GM13976 (cell line): ENCODE data around the gene CEP43.
A peak's percentile ranks its signal among the peaks of the same experiment; 100 is the strongest.
"Not testable (repeated sequence)": the region's sequence is repeated elsewhere in the genome, so short reads cannot be mapped to it uniquely, and the experiment has no call there.

ENCODE experiments used
- DNase-seq: peaks from one replicate; pipeline ENCODE4 v3.0.0; 2012; ENCODE audit warnings: low spot score
- CTCF ChIP-seq: IDR thresholded peaks from 2 replicates; pipeline ENCODE4 v1.5.1; 2012; ENCODE audit warnings: borderline replicate concordance, mild to moderate bottlenecking; ENCODE audit not compliant: insufficient read depth; ENCODE audit errors: extremely low read depth, missing control alignments, control extremely low read depth
- in situ Hi-C: fragments of 300-500 bp; cut with MboI; formaldehyde crosslinking; loops from one replicate; pipeline ENCODE4 v1.12.0; 2022; ENCODE audit warnings: low sequenced_read_pairs, mixed read lengths, inconsistent platforms; ENCODE audit not compliant: unreplicated experiment

CEP43 gene

GRCh38 chr6:166999145-166999883, at the start of gene CEP43:
CEP43 (plus strand) TSS chr6:166999397; CDS start chr6:166999413, 16 bp downstream.
- TF ChIP-seq CTCF, result peak; percentile 5
- in situ Hi-C loops, result no loop called here
- peak; percentile 99 for DNase-seq

GRCh38 chr6:166949528-166950442, 49.4 kb upstream of the CEP43 start:
- no peak for TF ChIP-seq CTCF
- in situ Hi-C loops, result no loop called here
- DNase-seq, result no peak

- in situ Hi-C loops, result no loop called here
- TF ChIP-seq CTCF, result no peak
- peak; percentile 68 for DNase-seq
Observed at GRCh38 chr6:166950443-166950821, 48.8 kb upstream of the CEP43 start.

GRCh38 chr6:166950892-166951669, 48.1 kb upstream of the CEP43 start:
- TF ChIP-seq CTCF, result peak; percentile 69
- DNase-seq, result peak; percentile 69
- in situ Hi-C loops, result not testable (repeated sequence)

GRCh38 chr6:166951670-166952060, 47.5 kb upstream of the CEP43 start:
- no peak for DNase-seq
- no peak for TF ChIP-seq CTCF
- in situ Hi-C loops, result no loop called here

GRCh38 chr6:166952121-166952520, 47.1 kb upstream of the CEP43 start:
- TF ChIP-seq CTCF, result no peak
- DNase-seq, result no peak
- in situ Hi-C loops, result no loop called here
